Activated CD4-positive, alpha-beta T cell treated with anti-CD3 and anti-CD28 coated beads, Interleukin-2, amount 50 U/mL, for 16 hours (primary cell): ENCODE results near the gene SPINK5.

Experiments
- DNase-seq: peaks from one replicate; pipeline ENCODE4 v3.0.0-alpha.2; 2020

Gene SPINK5

DNA sequence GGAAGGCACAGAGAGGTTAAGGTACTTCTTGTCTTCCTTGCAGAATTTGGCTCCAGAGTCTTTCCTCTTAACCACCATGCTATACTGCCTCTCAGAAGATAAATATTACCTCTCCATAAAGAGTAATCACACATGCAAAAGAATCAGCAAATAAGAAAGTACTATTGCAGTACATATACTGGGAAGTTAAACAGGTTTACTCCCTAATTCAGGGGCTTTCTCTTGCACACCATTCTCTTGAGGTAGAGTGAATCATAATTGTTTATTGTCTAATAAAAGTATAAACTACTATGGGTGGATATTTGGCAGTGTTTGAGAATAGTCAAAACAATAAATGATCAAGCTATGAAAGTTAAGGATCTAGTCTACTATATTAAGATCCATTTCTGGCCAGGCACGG is 40.4 kb downstream of the SPINK5 start:
- DNase-seq, result no peak

DNA sequence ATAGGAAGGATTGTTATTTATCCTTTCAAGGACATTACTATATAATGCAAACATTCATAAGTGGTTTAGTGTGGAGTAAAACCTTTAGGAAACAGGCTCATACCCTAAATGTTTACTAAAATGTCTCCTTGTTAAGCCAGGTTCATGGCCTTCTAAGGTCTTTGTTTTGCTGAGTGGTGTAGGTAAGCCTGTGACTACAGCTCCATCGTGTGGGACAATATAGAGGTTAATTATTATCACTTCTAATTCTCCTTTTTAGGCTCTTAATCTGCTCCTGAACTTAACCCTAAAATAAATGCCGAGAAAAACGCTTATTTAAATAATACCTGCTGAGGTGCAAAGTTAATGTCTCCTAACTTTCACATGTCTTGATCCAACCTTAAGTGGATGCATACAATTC is 43.8 kb downstream of the SPINK5 start:
- DNase-seq, result no peak

DNA sequence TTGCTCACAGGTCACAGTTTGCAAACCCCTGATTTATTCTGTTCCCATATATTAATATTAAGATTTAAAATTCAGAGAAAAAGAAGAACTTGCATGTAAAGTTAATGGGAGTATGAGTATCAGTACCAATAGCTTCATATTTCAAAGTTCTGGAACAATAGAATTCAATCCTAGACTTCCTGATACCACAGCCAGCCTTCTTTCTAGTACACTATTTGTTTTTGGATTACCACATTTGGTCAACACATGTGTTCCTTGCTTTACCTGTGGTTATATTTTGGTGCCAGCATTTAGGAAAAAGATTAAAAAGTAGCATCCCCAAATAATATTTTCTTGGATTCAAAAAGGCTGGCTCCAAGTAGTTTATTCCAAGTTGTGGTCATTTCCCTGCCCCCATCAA is 49.5 kb downstream of the SPINK5 start:
- DNase-seq, result no peak

DNA sequence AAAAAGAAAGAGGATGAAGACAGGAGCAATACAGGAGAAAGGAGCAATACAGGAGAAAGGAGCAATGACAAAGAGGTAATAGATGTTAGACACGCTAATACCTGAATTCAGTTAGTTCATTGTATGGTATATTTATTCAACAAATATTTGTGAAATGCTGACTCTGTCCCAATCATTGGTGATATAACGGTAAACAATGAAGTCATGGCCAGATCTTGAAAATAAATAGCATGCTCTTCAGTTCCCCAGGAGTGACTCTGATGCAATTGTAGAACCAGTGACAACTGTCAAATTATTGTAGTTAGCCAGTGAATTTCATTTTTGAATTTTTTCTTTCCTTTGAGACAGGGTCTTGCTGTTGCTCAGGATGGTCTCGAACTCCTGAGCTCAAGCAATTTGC is 56.5 kb downstream of the SPINK5 start:
- DNase-seq, result no peak

DNA sequence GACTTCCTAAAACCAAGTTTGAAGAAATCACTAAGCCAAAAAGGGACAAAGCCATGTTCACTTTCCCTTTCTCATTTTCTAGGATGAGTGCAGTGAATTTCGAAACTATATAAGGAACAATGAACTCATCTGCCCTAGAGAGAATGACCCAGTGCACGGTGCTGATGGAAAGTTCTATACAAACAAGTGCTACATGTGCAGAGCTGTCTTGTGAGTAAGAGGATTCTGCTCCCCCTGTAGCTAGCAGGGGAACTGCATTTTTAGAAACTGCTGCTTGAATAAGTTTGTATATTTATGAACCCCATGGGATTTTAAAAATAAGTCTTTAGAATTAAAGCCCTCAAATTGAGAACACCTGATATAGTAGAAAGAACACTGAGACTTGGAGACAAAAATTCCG is 61.9 kb downstream of the SPINK5 start:
- no peak for DNase-seq

DNA sequence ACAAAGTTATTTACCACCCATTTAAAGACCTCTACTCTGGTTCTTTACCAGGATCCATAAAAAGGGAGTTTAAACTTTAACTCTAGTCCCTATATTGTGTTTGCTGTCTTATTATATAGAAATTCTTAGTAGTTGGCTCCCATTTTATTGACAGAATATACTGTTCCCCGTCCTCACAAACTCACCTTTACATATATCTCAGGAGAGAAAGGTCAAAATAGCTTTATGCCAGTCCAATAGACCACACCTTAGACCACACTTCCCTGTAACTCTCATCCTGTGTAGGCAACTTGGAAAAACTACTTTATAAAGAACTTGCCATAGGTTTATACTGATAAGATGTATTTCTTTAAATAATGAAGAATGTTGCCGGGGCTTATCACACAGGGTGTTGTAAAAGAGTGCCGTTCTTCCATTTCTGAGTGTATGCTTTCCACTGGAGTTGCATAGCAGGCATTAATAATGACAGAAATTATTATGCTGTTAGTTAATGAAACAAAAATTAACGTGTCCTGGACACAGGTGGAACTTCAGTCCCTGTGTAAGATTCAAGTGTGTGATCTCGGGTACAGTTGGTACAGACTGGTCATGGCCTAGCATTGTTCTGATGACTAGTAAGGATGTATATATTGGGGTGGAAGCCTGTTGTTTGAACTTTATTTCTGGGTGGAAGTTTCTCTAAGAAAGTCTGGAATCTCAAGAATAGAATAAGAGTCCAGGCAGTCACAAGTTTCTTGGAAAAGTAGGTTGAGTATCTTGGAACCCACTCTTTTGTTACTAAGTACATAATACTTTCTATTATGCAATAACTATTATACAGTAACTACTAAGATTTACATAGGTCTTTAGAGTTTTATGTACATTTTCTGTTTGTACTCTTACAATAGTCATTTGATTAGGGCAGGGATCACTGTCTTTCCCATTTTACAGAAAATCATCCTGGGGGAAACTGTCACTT is 71.6 kb downstream of the SPINK5 start:
- no peak for DNase-seq

DNA sequence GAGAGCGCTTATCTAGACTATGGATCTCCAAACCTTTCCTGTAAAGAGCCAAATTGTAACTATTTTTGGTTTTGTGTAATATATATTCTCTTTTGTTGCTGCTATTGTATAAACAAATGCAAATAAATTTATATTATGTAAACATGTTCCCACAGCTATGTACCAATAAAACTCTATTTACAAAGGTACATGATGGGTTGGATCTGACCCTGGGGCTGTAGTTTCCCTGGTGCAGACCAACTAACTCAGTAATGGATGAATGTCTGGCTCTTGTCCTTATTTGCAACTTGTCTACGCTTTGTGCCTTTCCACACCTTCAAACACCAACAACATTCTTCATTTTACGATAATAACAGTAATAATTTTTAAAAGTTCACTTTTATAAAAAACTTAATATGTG is 77.1 kb downstream of the SPINK5 start:
- DNase-seq, result no peak

DNA sequence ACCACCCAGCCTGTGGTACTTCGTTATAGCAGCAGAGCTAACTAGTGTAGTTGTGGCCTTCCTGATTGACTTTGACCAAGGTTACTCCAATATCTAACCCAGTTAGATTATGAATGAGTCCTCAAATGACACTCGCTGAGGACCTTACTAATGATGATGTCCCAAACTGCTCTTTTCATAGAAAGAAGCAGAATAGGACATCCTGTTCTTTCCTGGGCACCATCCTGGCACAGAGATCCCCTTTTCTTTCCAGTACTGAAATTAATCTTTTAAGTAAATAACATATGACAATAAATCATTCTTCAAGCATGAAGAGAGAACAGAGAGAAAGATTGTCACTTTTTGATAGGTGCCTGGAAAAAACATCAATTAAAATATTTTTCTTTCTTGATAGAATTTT is 77.9 kb downstream of the SPINK5 start:
- DNase-seq, result no peak

DNA sequence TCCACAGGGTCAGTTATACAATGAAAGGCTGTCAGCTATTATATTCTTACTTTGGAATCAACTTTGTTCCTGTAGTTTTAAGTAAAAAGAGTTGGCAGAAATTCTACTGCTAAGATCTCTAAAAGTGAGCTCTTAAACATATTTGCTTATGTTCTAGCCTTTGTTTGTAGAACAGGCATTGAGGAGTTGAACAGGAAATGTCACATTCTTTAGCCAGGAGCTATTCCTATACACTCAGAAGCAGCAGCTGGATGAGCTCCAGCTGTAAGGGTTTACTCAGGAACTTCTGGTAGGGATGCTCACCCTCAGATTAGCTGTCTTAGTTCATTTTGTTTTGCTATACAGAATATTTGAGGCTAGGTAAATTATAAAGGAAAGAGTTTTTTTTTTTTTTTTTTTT is 82.1 kb downstream of the SPINK5 start:
- no peak for DNase-seq

DNA sequence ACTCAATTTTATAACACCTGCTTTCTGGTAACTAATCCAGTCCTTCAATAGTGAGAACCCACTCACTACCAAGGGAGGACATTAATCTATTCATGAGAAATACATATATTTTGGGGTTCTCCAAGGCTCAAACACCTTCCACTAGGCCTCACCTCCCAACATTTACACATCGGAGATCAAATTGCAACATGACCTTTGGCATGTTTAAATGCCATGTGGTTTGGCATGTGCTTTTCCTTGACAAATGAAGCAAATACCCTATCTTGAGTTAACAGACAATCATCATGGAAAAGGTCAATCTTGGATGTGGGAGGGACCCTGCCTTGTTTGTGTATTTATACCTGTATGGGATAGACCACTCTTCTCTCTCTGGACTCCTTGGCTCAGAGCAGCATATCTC is 82.7 kb downstream of the SPINK5 start:
- DNase-seq, result no peak

DNA sequence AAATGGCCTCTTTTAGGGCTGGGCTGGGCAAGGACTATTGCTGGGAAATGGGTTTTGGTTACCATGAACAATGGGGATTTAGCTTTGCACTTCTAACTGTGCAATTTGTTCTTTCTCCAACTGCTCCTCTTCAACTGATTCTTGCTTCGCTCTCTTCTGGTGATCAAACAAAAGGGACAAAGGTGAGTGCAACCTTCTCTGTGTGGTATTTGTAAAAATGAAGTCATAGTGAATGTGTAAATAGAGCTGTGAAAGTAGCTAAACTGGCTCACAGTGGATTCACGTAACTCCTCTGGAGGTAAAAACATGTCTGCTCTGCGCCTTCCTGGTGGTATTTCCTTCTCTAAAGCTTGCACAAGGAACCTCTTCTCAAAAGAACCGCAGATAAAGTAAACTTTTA is 83.6 kb downstream of the SPINK5 start:
- DNase-seq, result no peak

DNA sequence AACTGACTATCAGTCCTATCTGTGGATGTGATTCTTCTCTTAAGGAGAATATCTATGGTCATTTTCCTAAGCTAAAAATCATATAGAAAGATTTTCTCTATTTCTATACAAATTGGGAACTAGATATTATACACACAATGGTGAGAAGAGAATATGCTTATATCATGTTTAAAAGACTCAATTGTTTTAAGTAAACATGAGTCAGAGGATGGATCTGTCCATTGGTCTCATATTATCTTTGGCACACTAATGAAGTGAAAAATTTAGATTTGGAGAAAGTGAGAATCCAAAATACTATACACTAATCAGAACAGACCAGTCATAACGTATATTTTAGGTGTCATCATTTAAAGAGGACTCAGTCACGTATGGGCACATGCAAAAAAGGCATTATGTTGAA is 88.1 kb downstream of the SPINK5 start:
- DNase-seq, result no peak

DNA sequence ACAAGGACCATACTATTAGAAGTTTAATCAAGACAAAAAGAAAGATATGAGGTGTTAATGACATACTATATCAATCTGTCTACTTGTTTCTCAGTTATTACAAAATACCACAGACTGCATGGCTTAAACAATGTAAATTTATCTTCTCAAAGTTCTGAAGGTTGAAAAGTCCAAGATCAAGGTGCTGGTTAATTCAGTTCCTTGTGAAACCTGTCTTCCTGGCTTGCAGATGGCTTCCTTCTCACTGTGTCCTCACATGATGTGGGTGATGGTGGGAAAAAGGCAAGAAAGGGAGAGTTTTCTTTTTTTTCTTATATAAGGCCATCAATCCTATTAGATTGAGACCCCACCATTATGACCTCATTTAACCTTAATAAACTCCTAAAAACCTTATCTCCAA is 89.0 kb downstream of the SPINK5 start:
- DNase-seq, result no peak

DNA sequence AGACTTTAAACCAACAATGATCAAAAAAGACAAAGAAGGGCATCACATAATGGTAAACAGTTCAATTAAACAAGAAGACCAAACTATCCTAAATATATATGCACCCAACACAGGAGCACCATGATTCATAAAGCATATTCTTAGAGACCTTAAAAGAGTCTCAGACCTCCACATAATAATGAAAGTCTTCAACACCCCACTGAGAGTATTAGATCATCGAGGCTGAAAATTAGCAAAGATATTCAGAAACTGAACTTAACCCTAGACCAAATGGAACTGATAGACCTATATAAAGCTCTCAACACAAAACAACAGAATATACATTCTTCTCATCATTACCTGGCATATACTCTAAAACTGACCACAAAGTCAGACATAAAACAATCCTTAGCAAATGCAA is 92.8 kb downstream of the SPINK5 start:
- DNase-seq, result no peak

DNA sequence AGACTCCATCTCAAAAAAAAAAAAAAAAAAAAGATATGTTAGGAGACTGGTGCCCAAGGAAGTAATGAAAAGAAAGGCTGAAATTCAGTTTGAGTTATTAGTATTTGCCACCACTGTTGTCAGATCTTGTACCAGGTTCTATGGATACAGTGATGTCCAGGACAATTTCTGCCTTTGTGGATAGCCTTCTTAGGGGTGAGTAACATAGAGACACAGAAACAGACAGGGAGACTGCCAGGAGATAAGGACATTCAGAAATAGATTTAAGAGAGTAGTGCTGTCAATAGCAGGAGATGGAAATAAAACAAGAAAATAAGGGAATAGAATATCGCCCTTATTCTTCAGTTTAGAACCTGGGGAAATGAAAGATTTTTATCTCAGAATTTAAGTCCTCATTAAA is 98.3 kb downstream of the SPINK5 start:
- DNase-seq, result no peak

DNA sequence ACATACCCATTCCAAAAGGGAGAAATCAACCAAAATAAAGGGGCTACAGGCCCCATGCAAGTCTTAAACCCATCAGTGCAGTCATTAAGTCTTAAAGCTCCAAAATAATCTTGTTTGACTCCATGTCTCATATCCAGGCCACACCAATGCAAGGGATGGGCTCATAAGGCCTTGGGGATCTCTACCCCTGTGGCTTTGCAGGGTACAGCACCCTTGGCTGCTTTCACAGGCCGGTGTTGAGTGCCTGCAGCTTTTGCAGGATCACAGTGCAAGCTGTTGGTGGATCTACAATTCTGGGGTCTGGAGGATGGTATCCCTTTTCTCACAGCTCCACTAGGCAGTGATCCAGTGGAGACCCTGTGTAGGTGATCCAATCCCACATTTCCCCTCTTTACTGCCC is 99.6 kb downstream of the SPINK5 start:
- DNase-seq, result no peak

DNA sequence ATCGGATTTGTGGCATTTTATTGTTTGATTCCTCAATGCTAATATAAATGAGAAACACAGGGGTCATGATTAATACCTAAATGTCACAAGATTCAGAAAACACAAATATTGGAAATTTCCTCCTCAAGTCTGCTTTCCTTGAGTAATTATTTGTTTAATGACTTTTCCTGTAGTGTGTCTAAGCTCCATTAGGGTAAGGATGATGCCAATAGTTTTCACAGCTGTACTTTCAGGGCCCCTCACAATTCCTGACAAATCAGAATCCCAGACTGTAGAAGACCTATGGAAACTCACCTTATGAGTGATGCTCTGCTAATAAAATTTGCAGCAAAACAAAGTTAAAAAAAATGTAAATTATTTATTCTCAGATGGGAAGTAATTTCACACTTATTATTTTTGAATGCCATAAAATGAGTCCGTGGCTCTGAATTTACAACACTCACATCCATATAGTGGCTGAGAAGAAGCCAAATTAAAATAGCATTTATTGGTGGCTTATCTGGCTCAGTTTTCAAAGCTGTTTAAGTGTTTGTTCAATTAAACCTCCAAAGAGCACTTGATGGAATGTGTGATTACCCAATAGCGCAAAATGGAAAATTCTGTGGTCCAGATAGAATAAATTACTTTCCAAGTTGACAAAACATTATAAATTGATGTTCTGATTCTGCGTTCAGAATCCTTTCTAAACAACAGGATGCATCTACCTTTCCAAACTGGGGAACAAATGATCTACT is 102.9 kb downstream of the SPINK5 start:
- no peak for DNase-seq

DNA sequence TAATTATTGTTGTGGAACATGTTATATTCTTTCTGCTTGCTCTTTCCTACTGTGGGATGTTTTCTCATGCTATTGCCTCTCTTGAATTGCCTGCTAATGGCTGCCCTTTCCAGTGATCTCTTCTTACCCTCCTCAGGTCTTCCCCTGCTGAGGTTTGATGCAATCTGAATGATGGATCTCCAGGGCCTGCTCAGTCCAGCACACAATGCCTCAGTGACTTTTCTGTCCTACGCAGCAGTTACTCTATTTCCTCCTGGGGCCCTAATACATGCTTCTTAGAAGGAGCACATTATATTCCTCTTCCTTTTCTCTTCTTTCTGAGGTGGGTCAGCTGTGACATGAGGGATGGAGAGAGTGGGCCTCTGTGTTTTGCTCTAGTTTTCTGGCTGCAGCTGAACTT is 104.5 kb downstream of the SPINK5 start, which contains the start of gene SPINK14:
SPINK14 (plus strand) TSS at position 301 of the 400 bp plus-strand sequence. CDS start 1,187 bp downstream, outside the sequence.
- DNase-seq, result no peak

DNA sequence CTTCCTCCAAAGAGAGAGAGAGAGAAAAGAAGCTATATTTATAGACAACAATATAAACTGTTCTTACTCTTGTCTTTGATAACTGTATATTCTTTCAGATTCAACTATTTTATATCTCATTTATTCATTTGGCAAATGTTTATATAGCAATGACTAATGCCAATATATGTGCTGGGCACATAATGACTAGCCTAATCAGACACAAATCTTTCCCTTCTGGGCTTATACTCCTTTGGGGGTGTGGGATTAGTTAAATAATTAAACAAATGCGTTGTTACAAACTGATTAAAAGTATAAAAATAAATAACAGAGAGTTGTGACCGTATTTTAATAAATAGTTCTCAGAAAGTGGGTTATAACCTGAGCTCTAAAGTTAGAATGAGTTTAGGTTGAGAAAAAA is 108.6 kb downstream of the SPINK5 start:
- no peak for DNase-seq

DNA sequence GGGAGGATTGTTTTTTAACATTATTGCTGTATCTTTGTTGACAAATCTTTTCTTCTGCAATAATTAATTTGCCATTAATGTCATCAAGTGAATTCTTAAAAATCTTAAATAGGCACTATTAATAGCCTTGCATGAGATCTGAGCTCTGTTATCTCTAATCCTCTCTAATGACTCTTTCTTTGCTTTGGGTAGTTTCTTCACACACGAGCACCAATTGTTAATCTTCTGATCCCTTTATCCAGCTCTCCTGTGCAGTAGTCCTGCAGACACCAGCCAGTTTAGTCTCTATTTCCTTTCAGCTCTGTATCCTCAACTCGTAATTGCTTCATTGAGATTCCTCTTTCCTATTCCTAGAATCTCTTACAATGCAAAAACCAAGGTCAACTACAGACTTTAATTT is 112.7 kb downstream of the SPINK5 start:
- no peak for DNase-seq

DNA sequence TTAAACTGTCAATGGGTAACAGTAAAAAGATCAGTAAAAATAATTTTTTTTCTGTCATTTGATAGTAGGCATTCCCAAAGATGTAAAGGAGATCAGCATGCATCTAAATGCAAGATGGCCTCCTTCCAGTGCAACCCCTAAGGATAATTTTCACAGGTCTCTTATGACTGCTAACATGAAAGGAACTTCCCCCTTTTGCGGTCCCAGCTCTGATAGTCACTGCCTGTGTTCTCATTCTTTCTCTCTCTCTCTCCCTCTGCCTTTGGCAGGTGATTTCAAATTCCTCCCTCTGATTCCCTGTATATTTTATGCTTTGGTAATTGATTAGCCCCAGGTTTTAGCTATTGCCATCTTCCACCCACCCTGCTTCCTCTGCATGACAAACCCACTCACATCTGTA is 113.4 kb downstream of the SPINK5 start:
- DNase-seq, result no peak

DNA sequence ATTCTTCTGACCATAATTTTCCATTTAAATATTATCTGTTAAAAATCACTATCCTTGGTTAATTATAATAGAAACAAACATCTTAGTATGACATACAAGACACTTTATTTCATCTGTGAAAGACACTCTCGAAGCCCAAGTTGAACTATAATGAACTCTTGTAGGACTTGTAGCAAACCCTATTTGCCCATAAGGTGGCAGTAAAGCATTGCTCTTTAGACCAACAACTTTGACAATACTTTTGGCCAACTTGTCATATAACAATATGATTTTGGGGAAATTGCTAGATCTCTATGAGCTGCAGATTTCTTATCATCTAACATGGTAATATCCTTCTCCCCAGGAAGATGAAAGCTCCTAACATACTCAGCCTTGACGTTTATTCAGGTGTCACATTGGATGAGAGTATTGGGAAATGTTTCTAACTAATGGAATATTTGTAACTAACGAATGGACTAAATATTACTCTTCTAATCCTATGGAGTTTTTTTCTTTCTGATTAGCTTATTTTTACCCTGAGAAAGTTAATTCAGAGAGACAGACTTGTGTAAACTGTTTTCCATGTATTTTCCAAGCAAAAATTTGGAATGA is 115.5 kb downstream of the SPINK5 start:
- DNase-seq, result peak; percentile 69

DNA sequence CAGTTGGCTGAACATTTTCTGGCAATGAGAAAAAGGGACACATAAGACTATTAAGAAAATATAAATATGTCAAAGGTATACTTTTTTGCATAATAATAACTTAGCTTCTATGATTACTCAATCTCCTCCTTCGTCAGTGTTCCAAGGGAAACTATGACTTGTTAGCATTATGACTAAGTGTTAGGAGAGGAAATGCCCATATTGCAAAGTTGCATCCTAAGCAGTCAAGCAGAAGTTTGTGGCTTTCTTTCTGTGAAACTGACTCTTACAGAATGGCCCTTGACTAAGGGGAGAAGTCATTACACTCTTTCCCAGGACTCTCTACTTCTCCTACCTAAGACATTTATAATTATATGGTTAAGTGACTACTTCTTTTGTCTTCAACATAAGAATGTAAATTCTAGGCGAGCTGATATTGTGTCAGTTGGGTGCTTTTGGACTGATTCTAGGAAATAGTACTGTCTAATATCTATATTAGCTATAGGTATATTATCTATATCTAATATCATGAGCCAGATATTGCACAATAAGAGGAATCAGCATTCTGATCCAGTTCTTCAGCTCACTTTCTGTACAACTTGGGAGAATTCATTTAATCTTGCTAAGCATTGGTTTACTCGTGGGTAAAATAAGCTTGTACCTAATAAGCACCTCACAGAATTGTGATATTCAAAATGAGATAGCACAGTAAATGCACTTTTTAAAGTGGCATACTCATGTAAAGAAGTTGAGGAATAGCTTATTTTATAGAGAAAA is 122.6 kb downstream of the SPINK5 start:
- DNase-seq, result peak; percentile 89
